ENCODE data around the gene GLYR1.
"Not testable (repeated sequence)": the region's sequence is repeated elsewhere in the genome, so short reads cannot be mapped to it uniquely, and the experiment has no call there.

Gene GLYR1

DNA sequence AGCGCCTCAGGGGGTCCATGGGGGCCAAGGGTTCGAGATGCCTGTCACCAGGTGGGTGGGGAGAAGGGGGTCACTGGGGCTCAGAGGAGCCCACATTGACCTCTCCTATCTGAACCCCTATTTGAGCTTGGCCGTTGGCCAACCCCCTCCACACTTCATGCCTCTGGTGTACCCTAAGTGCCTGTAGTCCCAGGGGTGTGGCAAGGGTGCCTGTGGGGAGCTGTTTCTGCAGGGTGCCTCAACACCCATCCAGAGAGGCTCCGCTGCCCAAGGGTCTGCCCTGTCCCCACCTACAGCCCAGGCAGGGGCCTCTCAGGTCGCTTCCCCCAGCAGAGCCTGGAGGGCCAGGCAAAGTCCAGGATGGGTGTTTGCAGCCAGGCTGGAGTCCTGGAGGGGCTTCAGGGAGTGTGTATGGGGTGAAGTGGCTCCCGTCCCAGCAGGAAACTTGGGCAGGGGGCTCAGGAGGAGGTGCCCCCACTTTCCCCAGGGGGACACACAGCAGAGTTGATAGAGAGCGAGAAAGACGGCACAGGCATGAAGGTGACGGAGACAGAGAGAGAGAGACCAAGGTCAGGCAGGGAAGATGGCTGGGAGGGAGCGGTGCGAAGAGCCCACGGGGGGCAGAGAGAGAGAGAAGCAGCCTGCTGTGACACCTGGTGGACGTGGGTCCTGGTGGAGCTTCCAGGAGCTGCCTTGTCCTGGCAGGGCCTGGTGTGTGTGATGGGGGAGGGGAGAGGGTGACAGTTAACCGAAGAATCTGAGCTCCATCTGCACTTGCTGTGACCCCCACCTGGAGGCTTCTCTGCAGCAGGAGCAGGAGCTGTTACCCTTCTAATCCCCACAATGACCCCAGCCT is 59.2 kb downstream of the GLYR1 start, which contains the start of gene SEPTIN12:
TSS of gene SEPTIN12 (minus strand) at position 719 of the 856 bp plus-strand sequence. CDS start at position 19, 700 bp downstream.
- no peak for DNase-seq (ENCODE audit: low read depth)

DNA sequence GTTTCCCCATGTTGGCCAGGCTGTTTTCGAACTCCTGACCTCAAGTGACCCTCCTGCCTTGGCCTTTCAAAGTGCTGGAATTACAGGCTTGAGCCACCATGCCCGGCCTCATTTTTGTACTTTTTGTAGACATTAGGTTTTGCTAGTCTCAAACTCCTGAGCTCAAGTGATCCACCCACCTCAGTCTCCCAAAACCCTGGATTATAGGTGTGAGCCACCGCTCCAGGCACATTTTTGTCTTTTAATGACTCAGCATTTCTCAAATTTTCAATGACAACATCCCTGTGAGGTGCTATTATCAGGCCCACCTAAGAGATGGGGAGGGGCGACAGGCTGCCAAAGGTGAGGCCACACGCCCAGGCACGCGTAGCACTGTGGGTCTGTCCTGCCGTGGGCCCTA is 60.0 kb downstream of the GLYR1 start:
- no peak for DNase-seq (ENCODE audit: low read depth)

DNA sequence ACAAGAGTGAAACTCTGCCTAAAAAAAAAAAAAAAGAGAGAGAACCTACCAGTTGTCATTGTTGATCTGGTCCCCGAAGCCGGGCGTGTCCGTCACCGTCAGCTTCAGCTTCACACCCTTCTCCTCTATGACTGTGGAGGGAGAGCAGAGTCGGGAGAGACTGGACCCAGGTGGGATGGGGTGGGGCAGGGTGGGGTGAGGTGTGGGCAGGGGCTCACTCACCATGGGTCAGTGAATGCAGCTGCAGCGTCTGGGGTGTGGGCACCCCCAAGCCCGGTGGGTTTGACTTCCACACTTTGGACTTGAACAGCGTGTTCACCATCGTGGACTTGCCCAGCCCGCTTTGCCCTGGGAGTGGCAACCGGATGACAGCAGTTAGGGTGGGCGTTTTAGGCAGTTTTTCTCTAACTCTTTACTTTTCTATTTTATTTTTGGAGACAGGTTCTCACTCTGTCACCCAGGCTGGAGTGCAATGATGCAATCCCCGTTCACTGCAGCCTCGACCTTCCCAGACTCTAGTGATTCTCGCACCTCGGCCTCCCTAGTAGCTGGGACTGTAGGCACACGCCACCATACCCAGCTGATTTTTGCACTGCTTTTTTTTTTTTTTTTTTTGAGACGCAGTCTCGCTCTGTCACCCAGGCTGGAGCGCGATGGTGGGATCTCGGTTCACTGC is 61.2 kb downstream of the GLYR1 start:
- no peak for DNase-seq (ENCODE audit: low read depth)

DNA sequence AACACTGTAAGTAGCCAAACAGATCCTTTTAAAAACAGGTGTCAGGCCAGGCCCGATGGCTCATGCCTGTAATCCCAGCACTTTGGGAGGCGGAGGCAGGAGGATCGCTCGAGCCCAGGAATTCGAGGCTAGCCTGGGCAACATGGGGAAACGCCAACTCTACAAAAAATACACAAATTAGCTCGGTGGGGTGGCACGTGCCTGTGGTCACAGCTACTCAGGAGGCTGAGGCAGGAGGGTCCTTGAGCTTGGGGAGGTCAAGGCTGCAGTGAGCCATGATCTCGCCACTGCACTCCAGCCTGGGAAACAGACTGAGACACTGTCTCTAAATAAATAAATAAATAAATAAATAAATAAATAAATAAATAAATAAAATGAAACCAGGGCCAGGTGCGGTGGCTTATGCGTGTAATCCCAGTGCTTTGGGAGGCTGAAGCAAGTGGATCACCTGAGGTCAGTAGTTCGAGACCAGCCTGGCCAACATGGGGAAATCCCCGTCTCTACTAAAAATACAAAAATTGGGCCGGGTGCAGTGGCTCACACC is 62.6 kb downstream of the GLYR1 start:
- not testable (repeated sequence) for DNase-seq (ENCODE audit: low read depth)

DNA sequence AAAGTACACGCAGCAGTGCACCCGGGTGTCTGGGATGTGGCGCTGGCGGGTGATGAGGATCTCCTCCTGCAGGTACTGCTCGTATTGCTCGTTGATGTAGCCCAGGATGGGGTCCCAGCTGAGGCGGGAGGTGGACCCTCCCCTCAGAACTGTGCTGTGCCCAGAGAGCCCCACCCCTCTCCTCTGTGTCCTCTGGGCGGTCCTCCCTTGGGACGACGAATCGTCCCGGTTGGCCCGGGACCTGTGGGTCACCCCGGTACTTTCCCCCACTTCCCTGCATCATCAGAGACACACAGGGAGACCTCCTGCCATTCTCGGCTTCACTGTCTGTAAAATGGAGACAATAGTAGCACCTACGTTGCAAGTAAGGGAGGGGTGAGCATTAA is 63.1 kb downstream of the GLYR1 start:
- no peak for DNase-seq (ENCODE audit: low read depth)

DNA sequence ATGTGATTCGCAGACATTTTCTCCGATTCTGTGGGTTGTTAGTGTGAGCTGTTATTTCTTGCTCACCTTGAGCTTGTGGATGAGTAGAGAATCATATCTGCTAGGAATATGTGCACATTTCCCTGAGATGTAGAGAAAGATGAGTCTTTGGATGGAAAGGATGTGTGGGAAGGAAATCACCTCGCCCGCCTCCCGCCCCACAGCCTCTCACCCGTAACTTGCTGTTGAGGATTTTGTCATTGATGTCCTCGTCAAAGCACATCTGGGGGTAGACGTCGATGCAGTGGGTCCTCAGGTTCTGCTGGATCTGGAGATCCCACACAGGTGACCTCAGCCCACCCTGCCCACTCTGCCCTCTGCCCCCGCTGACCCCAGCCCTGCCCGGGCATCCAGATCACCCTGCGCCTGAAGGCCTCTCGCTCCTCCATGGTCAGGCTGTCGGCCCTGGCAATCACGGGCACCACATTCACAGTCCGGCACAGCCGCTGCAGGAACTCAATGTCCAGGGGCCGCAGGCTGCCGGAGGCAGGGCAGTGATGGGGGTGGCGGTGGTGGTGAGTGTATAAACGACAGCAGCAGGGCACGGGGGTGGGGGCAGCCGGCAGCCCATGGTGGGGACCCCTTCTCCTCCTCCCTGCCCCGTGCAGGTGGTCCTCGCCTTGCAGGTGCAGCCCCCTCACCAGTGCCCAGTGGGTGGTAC is 63.7 kb downstream of the GLYR1 start:
- DNase-seq (ENCODE audit: low read depth), result no peak

DNA sequence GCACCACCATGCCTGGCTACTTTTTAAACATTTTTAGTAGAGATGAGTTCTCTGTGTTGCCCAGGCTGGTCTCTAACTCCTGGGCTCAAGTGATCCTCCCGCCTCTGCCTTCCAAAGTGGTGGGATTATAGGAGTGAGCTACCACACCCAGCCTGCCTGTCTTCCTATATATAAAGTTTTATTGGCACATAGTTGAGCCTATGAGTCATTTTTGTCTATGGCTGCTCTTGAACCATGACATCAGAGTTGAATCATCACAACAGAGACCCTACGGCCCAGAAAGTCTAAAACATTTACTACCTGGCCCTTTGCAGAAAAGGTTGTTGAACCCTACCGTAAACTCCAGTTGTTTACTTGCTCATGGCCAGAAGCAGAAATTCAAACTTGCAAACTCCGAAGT is 66.9 kb downstream of the GLYR1 start:
- DNase-seq (ENCODE audit: low read depth), result no peak

DNA sequence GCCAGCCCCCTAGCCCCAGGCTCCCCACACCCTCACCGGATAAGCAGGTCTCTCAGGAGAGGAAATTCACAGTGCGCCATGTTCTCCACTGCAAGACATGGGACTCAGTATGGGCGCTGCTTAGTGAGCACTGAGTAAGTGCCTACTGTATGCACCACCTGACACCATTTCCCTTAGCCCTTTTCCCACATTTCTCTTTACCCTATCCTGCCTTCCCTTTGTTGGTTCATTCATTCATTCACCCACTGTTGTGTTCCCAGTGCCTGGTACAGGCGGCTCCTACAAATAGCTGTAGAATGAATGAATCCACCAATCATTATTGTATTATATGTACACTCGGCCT is 69.1 kb downstream of the GLYR1 start:
- no peak for DNase-seq (ENCODE audit: low read depth)

DNA sequence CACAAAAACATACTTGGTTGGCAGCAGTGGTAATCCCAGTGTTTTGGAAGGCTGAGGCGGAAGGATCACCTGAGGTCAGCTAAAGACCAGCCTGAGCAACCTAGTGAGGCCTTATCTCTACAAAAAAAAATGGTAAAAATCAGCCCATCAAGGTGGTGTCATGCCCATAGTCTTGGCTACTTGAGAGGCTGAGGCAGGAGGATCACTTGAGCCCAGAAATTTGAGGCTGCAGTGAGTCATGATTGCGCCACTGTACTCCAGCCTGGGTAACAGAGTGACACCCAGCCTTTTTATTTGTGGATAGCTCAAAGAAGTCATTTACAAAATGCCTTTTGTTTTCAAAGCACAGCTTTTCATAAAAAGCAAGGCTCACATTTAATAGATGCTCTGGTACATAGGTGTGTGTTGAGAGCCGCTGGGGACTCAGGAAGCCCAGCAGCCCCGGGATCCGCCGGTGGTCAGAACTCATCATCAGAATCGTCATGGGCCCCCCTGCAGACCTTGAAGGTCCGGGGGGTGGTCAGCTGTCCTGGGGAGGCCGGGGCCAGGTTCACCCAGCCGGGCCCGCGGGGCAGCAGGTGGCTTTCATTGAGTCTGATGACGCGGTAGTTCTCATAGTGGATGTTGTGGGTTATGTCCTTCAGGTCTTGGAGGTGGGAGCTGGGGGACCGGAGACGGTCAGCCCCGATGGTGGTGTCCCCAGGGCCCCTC is 69.6 kb downstream of the GLYR1 start:
- DNase-seq (ENCODE audit: low read depth), result no peak

DNA sequence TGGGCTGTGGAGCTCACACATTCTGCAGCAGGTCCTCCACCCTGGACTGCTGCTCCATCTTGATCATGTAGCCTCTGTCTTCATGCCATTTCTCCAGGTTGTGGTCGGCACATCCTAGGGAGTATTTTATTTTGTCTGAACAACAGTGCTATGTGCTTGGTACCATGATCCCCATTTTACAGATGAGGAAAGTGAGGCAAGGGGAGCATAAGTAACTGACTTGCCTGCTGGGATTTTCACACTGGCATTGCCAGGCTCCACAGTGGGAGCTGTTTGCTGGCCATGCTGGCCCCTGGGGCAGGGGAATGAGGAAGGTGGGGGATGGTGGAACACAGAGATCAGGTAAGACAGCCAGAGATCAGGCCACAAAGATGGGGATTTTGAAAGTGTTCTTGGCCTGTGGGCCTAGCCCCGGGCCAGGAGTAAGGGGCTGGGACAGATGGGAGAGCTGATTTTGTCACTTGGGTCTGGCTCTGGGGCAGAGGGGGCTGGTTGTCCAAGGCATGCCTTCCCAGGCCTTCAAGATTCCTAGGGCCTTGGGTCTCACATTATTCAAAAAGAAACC is 70.9 kb downstream of the GLYR1 start:
- no peak for DNase-seq (ENCODE audit: low read depth)

DNA sequence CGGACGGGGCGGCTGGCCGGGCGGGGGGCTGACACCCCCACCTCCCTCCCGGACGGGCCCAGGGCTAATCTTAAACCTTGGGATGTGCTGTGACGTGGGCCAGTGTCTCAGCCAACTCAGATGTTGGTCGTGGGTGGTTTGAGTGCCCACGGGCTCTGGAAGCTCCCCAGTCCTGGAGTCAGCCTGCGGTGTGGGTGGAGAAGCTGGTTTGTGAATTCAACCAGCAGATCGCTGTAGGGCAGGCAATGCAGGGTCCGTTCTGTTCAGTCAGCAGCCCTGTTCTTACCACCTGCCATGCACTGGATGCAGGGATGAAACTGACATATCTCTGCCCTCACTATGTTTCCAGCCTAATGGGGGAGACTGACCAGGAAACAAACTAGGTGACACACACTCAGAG is 72.1 kb downstream of the GLYR1 start:
- no peak for DNase-seq (ENCODE audit: low read depth)

DNA sequence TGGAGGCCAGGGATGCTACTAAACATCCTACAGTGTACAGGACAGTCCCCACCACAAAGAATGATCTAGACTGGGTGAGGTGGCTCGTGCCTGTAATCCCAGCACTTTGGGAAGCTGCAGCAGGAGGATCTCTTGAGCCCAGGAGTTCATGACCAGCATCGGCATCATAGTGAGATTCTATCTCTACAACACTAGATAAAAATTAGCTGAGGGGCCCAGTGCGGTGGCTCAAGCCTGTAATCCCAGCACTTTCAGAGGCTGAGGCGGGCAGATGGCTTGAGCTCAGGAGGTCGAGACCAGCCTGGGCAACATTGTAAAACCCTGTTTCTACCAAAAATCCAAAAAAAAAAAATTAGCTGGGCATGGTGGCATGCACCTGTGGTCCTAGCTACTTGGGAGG is 74.7 kb downstream of the GLYR1 start:
- no peak for DNase-seq (ENCODE audit: low read depth)

DNA sequence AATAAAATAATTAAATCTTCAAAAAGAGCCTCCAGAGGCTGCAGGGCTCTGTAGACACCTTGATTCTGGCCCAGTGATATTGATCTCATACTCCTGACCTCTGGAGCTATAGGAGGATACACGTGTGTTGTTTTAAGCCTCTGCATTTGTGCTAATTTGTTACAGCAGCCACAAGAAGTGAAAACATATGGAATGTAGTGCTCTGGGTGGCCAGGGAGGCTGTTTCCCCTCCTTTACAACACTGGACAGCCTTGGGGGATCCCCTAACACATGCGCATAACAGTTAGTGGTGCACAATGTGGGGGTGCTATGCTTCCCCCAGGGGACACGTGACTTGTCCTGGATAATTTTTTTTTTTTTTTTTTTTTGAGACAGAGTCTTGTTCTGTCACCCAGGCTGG is 75.4 kb downstream of the GLYR1 start:
- no peak for DNase-seq (ENCODE audit: low read depth)

DNA sequence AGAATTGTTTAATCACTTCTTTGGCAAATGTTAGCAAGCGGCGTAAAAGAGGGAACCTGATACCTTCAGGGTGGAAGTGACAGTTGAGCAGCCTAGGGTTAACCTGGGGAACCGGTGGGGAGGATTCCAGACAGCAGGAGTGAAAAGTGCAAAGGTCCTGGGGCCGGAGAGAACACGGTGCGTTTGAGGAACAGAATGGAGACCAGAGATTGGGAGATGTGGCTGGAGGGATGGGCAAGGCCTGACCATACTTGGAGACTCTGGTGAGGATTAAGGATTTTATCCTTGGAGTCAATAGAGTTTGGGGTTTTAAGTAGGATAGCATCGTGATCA is 77.8 kb downstream of the GLYR1 start:
- no peak for DNase-seq (ENCODE audit: low read depth)

DNA sequence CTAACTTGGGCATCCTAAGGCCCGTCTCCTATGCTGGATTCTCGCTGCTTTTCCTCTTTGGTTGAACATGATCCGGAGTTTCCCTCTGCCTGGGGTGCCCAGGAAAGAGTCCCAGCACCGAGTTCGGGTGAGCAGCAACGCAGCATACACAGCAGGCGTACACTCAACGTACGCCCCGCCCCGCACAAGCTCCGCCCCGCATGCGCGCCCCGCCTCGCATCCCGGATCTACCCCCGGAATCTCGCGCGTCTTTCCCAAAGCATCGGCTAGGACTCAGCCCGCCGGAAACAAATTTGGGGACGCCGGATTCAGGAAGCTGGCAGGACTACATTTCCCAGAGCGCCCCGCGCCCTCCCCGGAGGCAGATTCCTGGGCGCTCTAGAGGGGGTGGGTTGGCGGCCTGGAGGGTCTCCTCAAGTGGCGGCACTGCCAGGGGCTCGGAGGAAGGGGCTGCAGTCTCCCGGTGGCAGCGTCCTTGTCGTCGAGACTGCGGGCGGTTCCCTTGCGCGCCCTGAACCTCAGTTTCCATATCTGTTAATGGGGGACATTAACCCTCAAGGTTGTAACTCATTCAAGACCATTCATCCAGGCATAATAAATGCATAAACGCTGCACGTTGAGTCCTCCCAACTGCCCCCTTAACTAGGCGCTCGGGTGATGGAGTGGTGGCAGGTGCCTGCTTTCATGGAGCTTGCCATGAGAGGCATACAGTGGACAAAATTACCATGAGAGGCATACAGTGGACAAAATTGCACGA is 78.4 kb downstream of the GLYR1 start:
- DNase-seq (ENCODE audit: low read depth), result peak; percentile 69

DNA sequence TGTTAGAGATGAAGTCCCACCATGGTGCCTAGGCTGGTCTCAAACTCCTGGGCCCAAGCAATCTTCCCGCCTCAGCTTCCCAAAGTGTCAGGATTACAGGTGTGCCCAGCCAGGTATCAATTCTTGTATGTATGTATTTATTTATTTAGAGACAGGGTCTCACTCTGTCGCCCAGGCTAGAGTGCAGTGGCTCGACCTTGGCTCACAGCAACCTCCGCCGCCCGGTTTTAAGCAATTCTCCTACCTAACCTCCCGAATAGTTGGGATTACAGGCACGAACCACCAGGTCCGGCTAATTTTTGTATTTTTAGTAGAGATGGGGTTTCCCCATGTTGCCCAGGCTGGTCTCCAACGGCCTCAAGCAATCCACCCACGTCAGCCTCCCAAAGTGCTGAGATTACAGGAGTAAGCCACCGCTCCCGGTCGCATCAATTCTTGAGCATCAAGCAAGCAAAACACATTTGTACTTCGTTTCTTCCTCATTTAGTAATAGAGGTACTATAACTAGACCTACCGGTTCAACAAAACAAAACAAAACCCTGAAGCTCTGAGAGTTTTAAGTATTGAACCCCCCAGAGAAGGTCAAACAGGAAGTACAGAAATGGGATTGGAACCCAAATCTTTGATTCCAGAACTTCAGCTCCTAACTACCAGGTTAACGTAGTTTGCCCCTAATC is 79.1 kb downstream of the GLYR1 start:
- DNase-seq (ENCODE audit: low read depth), result no peak

DNA sequence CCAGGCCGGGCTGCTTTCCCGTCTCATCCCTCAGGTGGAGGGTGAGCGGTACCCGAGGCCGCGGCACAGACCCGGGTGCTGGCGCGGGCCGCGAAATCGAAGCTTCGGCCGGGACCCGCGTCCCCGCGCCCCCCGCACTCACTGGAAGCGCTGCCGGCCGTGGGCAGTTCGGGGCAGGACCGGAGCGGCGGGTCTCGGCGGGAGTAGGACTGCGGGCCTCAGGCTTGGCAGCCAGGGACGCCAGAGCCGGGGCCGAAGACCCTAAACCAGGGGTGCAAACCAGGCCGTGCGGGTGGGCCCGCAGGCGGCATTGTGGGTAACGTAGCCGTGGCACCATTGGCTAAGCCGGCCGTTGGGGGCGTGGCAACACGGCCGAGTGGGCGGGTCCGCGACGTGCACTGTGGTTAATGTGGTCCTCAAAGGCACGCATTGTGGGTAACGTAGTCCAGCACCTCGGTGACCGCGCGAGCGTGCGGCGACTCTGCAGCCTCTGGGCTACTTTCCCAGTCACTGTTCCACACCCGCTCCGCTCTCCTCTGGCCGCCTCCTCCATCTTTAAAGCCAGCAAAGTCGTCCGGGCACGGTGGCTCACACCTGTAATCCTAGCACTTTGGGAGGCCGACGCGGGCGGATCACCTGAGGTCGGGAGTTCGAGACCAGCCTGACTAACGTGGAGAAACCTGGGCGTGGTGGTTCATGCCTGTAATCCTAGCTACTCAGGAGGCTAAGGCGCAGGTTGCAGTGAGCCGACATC is 80.0 kb downstream of the GLYR1 start, which contains the start of gene ZNF500:
TSS of gene ZNF500 (minus strand) at position 288 of the 754 bp plus-strand sequence. CDS start 1,184 bp downstream, outside the sequence.
- peak; percentile 94 for DNase-seq (ENCODE audit: low read depth)

DNA sequence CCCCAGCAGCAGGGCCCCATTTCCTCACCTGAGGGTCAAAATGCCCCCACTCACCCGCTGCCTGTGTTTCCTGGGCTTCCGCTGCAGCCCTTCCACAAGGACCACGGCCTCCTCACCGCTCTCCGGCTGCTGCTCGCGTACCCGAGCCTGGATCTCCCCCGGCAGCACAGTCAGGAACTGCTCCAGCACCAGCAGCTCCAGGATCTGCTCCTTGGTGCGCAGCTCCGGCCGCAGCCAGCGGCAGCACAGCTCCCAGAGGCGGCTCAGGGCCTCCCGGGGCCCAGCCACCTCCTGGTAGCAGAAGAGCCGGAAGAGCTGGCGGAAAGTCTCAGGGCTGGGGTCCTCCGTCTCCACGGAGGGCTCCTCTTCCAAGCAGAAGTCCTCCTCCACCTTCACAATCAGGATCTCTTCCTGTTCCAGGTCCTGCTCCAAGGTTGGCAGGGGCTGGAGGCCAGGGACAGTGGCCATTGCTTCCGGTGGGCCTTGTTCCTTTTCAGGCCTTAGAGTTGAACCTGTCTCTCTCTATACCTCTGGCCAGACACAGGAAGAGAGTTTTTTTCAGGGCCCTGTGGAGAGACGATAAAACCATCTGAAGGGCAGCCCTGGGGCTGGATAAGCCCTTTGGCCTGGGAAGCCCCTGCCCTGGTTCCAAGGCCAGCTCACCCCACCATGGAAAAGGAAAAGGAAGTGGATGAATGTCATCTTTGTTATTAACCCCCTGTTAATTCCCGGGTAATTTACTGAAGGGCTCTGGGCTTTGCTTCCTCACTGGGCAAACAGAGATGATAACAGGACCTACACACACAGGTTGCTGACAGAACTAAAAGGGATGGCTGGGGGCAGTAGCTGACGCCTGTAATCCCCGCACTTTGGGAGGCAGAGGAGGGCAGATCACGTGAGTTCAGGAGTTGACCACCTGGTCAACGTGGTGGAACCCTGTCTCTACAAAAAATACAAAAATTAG is 81.3 kb downstream of the GLYR1 start:
- no peak for DNase-seq (ENCODE audit: low read depth)
